ENCODE data around the gene TRPM1.

DNA sequence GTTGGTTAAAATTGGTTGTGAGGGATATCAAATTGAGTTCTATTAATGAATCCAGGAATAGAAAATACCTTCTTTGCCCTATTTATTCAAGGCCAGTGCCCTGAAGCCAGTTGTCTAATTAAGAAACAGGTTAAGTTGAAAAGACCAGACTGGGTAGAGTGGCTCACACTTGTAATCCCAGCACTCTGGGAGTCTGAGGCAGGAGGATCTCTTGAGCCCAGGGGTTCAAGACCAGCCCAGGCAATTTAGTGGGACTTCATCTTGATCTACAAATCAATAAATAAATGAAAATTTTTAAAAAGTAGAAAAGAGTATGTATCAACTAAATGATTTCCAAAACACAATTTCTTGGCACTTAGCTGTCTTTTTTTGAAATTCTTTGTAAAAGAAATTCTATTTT is 40.3 kb upstream of the TRPM1 start:
- TF ChIP-seq POLR2A (IDR thresholded peaks at IDR 0.05; ENCODE audit: low read length) (no peak), GATA1 (IDR thresholded peaks at IDR 0.05; ENCODE audit: low read depth, low read length) (no peak)

Data from erythroblast (primary cell).